Activated naive CD4-positive, alpha-beta T cell treated with Interleukin-2 at 50 U/mL for 16 hours (primary cell): ENCODE measurements around the gene IL17C.
"Not testable (repeated sequence)": the region's sequence is repeated elsewhere in the genome, so short reads cannot be mapped to it uniquely, and the experiment has no call there.

Experiments used
- DNase-seq: peaks from one replicate; pipeline ENCODE4 v3.0.0-alpha.2; 2020

Gene IL17C

GRCh38 chr16:88638323-88639230 is at the start of gene IL17C:
Gene IL17C (plus strand): TSS chr16:88638572. CDS start chr16:88638642, 70 bp downstream.
- no peak for DNase-seq

- DNase-seq = no peak
Measured at GRCh38 chr16:88588754-88589153, 49.6 kb upstream of the IL17C start.

- peak; percentile 5 for DNase-seq
Measured at GRCh38 chr16:88589441-88589840, 48.9 kb upstream of the IL17C start.

- DNase-seq = peak; percentile 62
Measured at GRCh38 chr16:88591577-88592021, 46.8 kb upstream of the IL17C start.

- no peak for DNase-seq
Measured at GRCh38 chr16:88593061-88593460, 45.3 kb upstream of the IL17C start.

- DNase-seq = no peak
Measured at GRCh38 chr16:88593489-88593888, 44.9 kb upstream of the IL17C start.

- no peak for DNase-seq
Measured at GRCh38 chr16:88593910-88594309, 44.5 kb upstream of the IL17C start.

- no peak for DNase-seq
Measured at GRCh38 chr16:88595101-88595500, 43.3 kb upstream of the IL17C start.

- no peak for DNase-seq
Measured at GRCh38 chr16:88595921-88596320, 42.5 kb upstream of the IL17C start.

GRCh38 chr16:88596483-88596882 is 41.9 kb upstream of the IL17C start:
- no peak for DNase-seq

GRCh38 chr16:88597856-88598491 is 40.4 kb upstream of the IL17C start:
- no peak for DNase-seq

GRCh38 chr16:88599092-88599733 is 39.2 kb upstream of the IL17C start:
- DNase-seq = no peak

GRCh38 chr16:88599825-88600538 is 38.4 kb upstream of the IL17C start:
- DNase-seq = no peak

GRCh38 chr16:88600539-88600896 is 37.9 kb upstream of the IL17C start:
- no peak for DNase-seq

- DNase-seq = no peak
Measured at GRCh38 chr16:88601313-88602036, 36.9 kb upstream of the IL17C start.

- DNase-seq = no peak
Measured at GRCh38 chr16:88602091-88602490, 36.3 kb upstream of the IL17C start.

- no peak for DNase-seq
Measured at GRCh38 chr16:88605186-88606147, 32.9 kb upstream of the IL17C start.

- no peak for DNase-seq
Measured at GRCh38 chr16:88606148-88606757, 32.1 kb upstream of the IL17C start.

- no peak for DNase-seq
Measured at GRCh38 chr16:88608076-88608475, 30.3 kb upstream of the IL17C start.

GRCh38 chr16:88609426-88609825 is 28.9 kb upstream of the IL17C start:
- not testable (repeated sequence) for DNase-seq

GRCh38 chr16:88610080-88610479 is 28.3 kb upstream of the IL17C start:
- DNase-seq = no peak
